ENCODE data around the gene PHYHD1. TPM values are rescaled to one million over a fixed set of nuclear protein-coding genes. Genes with fewer than 3 reads are reported as not detected.

The PHYHD1 gene
- total and polyA plus RNA-seq, 4 donors, result 21.4 to 86.3 (median 46.0) TPM

- peaks cover 0 to 25% (median 0%) of the 10 kb centered on the region in 5 donors for H3K4me1 ChIP-seq (ENCODE audit: control insufficient read depth in 5 of 5, insufficient read depth in 5 of 5, low read length in 5 of 5)
- H3K9me3 ChIP-seq (ENCODE audit: control insufficient read depth in 4 of 4, insufficient read depth in 3 of 4, low read length in 3 of 4), result no peaks in the 10 kb centered on the region
- no peak overlapping the region for H3K9ac ChIP-seq (ENCODE audit: insufficient read depth in 1 of 2, low read length in 2 of 2)
- WGBS, 2 donors, result 74 to 80% methylated on average over 5 of the region's 5 CpGs
- peak overlapping the region in 1 of 2 donors; percentile 74 for H3K27ac ChIP-seq (ENCODE audit: low read depth in 1 of 2, low read length in 1 of 2)
- no peak for TF ChIP-seq CTCF (IDR thresholded peaks at IDR 0.05; ENCODE audit: control extremely low read depth, extremely low read depth)
- H3K36me3 ChIP-seq (ENCODE audit: control insufficient read depth in 4 of 4, insufficient read depth in 4 of 4, low read length in 4 of 4), result peaks cover 0 to 14% (median 5%) of the 10 kb centered on the region in 4 donors
- no peak overlapping the region for H3K4me3 ChIP-seq
- no peak for DNase-seq
- no peaks in the 10 kb centered on the region for H3K27me3 ChIP-seq (ENCODE audit: control insufficient read depth in 3 of 3, insufficient read depth in 3 of 3, low read length in 2 of 3)
- no peak for ATAC-seq (ENCODE audit: insufficient read depth, low FRiP score)
These were observed 19.0 kb upstream of the PHYHD1 start for GRCh38 chr9:128901822-128902221.

- ATAC-seq (ENCODE audit: insufficient read depth, low FRiP score) (no peak), DNase-seq (peak in 1 of 3 donors; percentile 42)
- Histone ChIP-seq H3K9ac (ENCODE audit: insufficient read depth in 1 of 2, low read length in 2 of 2) (no peak overlapping the region), H3K27ac (ENCODE audit: low read depth in 1 of 2, low read length in 1 of 2) (peak overlapping the region; percentile 46 to 74), H3K4me1 (ENCODE audit: control insufficient read depth in 5 of 5, insufficient read depth in 5 of 5, low read length in 5 of 5) (peaks cover 0 to 25% (median 0%) of the 10 kb centered on the region in 5 donors), H3K27me3 (ENCODE audit: control insufficient read depth in 3 of 3, insufficient read depth in 3 of 3, low read length in 2 of 3) (no peaks in the 10 kb centered on the region), H3K4me3 (no peak overlapping the region), H3K9me3 (ENCODE audit: control insufficient read depth in 4 of 4, insufficient read depth in 3 of 4, low read length in 3 of 4) (no peaks in the 10 kb centered on the region), H3K36me3 (ENCODE audit: control insufficient read depth in 4 of 4, insufficient read depth in 4 of 4, low read length in 4 of 4) (peaks cover 0 to 19% (median 2%) of the 10 kb centered on the region in 4 donors)
- WGBS, 2 donors, result 44 to 55% methylated on average over 23 of the region's 23 CpGs
- no peak for TF ChIP-seq CTCF (IDR thresholded peaks at IDR 0.05; ENCODE audit: control extremely low read depth, extremely low read depth)
These were observed 18.3 kb upstream of the PHYHD1 start for GRCh38 chr9:128902351-128903078.

GRCh38 chr9:128903079-128903461 is 17.7 kb upstream of the PHYHD1 start:
- TF ChIP-seq CTCF (IDR thresholded peaks at IDR 0.05; ENCODE audit: control extremely low read depth, extremely low read depth), result no peak
- ATAC-seq (ENCODE audit: insufficient read depth, low FRiP score) (no peak), DNase-seq (no peak)
- Histone ChIP-seq H3K9ac (ENCODE audit: insufficient read depth in 1 of 2, low read length in 2 of 2) (no peak overlapping the region), H3K27ac (ENCODE audit: low read depth in 1 of 2, low read length in 1 of 2) (peak overlapping the region in 1 of 2 donors; percentile 71), H3K4me1 (ENCODE audit: control insufficient read depth in 5 of 5, insufficient read depth in 5 of 5, low read length in 5 of 5) (peaks cover 0 to 25% (median 0%) of the 10 kb centered on the region in 5 donors), H3K4me3 (no peak overlapping the region), H3K9me3 (ENCODE audit: control insufficient read depth in 4 of 4, insufficient read depth in 3 of 4, low read length in 3 of 4) (no peaks in the 10 kb centered on the region), H3K36me3 (ENCODE audit: control insufficient read depth in 4 of 4, insufficient read depth in 4 of 4, low read length in 4 of 4) (peaks cover 4 to 23% (median 6%) of the 10 kb centered on the region in 4 donors), H3K27me3 (ENCODE audit: control insufficient read depth in 3 of 3, insufficient read depth in 3 of 3, low read length in 2 of 3) (no peaks in the 10 kb centered on the region)
- 94 to 100% methylated on average over 2 of the region's 2 CpGs for WGBS, 2 donors
